Breast epithelium (tissue), 3 donors: ENCODE data around the gene GRIA4.

Experiments used
- CTCF ChIP-seq, 3 donors: fragments of 450-650 bp; IDR thresholded peaks; one replicate each; pipeline ENCODE4 v1.5.1; 2016 to 2017; ENCODE audit warnings: antibody characterized with exemption in 3 of 3, mild to moderate bottlenecking in 3 of 3, moderate library complexity in 3 of 3
- POLR2A ChIP-seq: fragments of 450-650 bp; IDR thresholded peaks from one replicate; pipeline ENCODE4 v1.6.1; 2016; ENCODE audit warnings: antibody characterized with exemption, mild to moderate bottlenecking, moderate library complexity
- POLR2AphosphoS5 ChIP-seq, 3 donors: sonication (generic); formaldehyde crosslinking; IDR thresholded peaks; one replicate each; pipeline ENCODE4 v1.6.1; 2017; ENCODE audit warnings: antibody characterized with exemption in 3 of 3

GRCh38 chr11:105598371-105598770, 11.5 kb upstream of the GRIA4 start:
- TF ChIP-seq CTCF (IDR thresholded peaks at IDR 0.05) (no peak), POLR2A (no peak), POLR2AphosphoS5 (IDR thresholded peaks at IDR 0.05) (no peak)
